Measurements from ENCODE around the gene TBC1D5.
A peak's percentile ranks its signal among the peaks of the same experiment; 100 is the strongest.

The TBC1D5 gene

DNA sequence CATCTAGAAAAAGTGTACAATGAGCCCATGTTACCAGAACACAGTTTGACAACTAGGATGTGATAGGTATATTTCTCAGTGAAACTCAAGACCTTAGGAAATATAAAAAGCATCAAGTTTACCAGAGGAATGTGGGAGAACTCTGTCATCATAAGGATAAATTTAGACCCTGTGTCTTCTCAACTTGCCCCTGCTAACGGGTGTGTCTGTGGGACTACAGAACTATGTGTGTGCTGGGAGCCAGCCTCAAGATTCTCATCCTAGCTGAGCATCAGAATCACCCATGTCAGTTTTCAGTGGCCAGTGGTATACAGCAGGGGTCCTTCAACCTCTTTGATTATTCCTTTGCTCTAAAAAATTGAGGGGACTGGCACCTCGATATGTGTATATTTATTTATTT, 464.4 kb downstream of the TBC1D5 start:
- no peak for TF ChIP-seq TAF1 (IDR thresholded peaks at IDR 0.05; ENCODE audit: low read depth, low read length)
- no peak for TF ChIP-seq POU2F2 (IDR thresholded peaks at IDR 0.05; ENCODE audit: low read depth, low read length)
- no peak for TF ChIP-seq SPI1 (IDR thresholded peaks at IDR 0.05; ENCODE audit: low read depth, low read length)
- TF ChIP-seq PAX5 (IDR thresholded peaks at IDR 0.05; ENCODE audit: insufficient read depth, low read length, severe bottlenecking), result no peak
- no peak for TF ChIP-seq POLR2AphosphoS5 (IDR thresholded peaks at IDR 0.05; ENCODE audit: low read depth, low read length)
- no peak for TF ChIP-seq POLR2A (IDR thresholded peaks at IDR 0.05; ENCODE audit: low read depth, low read length)
- DNase-seq (ENCODE audit: insufficient read length, low spot score) (no peak), FAIRE-seq (no peak)

DNA sequence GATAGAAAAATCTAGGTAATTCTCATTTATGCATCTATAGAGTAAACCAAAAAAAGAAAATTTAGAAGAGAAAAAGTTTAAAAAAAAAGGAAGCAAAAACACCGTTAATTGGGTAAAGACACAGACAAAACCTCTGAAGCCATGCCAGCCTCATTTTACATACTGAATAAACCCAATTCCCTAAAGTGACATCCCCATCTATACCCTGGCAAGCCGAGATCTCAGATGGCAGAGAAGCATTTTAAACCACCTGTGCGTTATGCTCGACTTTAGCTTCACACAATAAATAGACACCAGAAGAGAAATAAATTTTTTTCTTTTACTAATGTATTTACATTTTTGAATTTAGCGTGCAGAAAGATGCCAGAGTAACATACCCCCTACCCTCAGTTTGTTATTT, 475.6 kb downstream of the TBC1D5 start:
- FAIRE-seq (no peak), DNase-seq (ENCODE audit: insufficient read length, low spot score) (no peak)
- no peak for TF ChIP-seq PAX5 (IDR thresholded peaks at IDR 0.05; ENCODE audit: insufficient read depth, low read length, severe bottlenecking)
- TF ChIP-seq POLR2AphosphoS5 (IDR thresholded peaks at IDR 0.05; ENCODE audit: low read depth, low read length), result no peak
- no peak for TF ChIP-seq POLR2A (IDR thresholded peaks at IDR 0.05; ENCODE audit: low read depth, low read length)
- TF ChIP-seq POU2F2 (IDR thresholded peaks at IDR 0.05; ENCODE audit: low read depth, low read length), result no peak
- no peak for TF ChIP-seq SPI1 (IDR thresholded peaks at IDR 0.05; ENCODE audit: low read depth, low read length)
- TF ChIP-seq TAF1 (IDR thresholded peaks at IDR 0.05; ENCODE audit: low read depth, low read length), result no peak

DNA sequence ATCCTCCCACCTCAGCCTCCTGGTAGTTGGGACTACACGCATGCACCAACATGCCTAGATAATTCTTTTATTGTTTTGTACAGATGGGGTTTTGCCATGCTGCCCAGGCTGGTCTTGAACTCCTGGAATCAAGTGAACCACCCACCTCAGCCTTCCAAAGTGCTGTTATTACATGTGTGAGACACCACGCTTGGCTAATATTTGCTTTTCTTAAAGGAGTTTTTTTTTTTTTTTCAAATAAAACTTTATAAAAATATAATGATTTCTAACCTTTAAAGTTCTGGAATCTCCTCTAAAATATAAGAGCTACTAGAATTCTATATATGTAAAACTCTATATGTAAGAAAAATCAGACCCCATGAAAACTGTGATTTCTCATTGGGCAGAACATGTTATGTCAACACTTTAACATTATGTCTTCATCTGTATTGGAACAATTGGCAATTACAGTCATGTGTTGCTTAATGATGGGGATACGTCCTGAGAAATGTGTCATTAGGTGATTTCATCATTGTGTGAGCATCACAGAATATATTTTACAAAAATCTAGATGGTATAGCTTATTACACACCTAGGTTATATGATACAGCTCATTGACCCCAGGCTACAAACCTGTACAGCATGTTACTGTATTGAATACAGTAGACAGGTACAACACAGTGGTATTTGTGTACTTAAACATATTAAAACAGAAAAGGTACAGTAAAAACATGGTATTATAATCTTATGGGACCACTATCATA, 480.6 kb downstream of the TBC1D5 start:
- TF ChIP-seq POU2F2 (IDR thresholded peaks at IDR 0.05; ENCODE audit: low read depth, low read length) (no peak), TAF1 (IDR thresholded peaks at IDR 0.05; ENCODE audit: low read depth, low read length) (no peak), SPI1 (IDR thresholded peaks at IDR 0.05; ENCODE audit: low read depth, low read length) (no peak), PAX5 (IDR thresholded peaks at IDR 0.05; ENCODE audit: insufficient read depth, low read length, severe bottlenecking) (no peak)
- DNase-seq (ENCODE audit: insufficient read length, low spot score), result no peak
- no peak for FAIRE-seq

DNA sequence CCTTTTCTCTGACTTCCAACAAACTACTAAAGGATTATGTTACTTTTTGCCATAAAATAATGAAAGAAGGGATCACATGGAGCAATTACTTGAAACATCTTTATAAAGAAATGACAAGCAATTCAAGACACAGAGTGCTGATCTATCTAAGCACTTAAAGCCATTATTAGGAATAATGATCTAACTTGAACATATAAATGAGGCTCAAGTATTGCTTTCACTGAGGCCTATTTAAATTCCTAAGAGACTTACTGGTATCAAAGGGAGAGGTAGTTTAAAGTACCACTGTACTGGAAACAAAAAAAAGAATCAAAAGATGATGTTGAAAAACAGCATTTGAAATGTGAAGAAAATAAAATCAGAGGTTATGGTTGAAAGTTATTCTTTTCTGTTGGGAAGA, 482.2 kb downstream of the TBC1D5 start:
- TF ChIP-seq POLR2A (IDR thresholded peaks at IDR 0.05; ENCODE audit: low read depth, low read length), result no peak
- TF ChIP-seq POU2F2 (IDR thresholded peaks at IDR 0.05; ENCODE audit: low read depth, low read length), result no peak
- TF ChIP-seq SPI1 (IDR thresholded peaks at IDR 0.05; ENCODE audit: low read depth, low read length), result no peak
- no peak for TF ChIP-seq POLR2AphosphoS5 (IDR thresholded peaks at IDR 0.05; ENCODE audit: low read depth, low read length)
- FAIRE-seq (no peak), DNase-seq (ENCODE audit: insufficient read length, low spot score) (no peak)

DNA sequence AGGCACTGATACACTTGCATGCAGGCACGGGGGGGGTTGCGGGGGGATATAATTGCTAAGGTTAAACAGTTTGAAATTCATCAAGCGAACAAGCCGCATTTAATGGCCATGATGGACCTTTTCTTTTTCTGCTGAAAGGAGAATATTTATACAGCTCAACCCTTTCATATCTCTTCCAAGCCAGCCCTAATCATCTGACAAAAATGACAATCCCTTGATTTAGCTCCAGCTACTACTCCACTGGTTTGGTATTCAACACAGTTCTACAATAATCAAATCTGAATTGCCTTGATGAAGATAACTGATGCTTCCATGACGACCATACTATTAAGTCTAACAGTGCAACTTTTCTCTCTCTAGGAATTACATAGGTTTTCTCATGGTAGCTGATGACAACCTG, 482.7 kb downstream of the TBC1D5 start:
- no peak for DNase-seq (ENCODE audit: insufficient read length, low spot score)
- no peak for TF ChIP-seq SPI1 (IDR thresholded peaks at IDR 0.05; ENCODE audit: low read depth, low read length)
- TF ChIP-seq POLR2A (IDR thresholded peaks at IDR 0.05; ENCODE audit: low read depth, low read length), result no peak
- no peak for TF ChIP-seq TAF1 (IDR thresholded peaks at IDR 0.05; ENCODE audit: low read depth, low read length)
- TF ChIP-seq POU2F2 (IDR thresholded peaks at IDR 0.05; ENCODE audit: low read depth, low read length), result no peak
- no peak for TF ChIP-seq PAX5 (IDR thresholded peaks at IDR 0.05; ENCODE audit: insufficient read depth, low read length, severe bottlenecking)
- TF ChIP-seq POLR2AphosphoS5 (IDR thresholded peaks at IDR 0.05; ENCODE audit: low read depth, low read length), result no peak
- peak; percentile 33 for FAIRE-seq

DNA sequence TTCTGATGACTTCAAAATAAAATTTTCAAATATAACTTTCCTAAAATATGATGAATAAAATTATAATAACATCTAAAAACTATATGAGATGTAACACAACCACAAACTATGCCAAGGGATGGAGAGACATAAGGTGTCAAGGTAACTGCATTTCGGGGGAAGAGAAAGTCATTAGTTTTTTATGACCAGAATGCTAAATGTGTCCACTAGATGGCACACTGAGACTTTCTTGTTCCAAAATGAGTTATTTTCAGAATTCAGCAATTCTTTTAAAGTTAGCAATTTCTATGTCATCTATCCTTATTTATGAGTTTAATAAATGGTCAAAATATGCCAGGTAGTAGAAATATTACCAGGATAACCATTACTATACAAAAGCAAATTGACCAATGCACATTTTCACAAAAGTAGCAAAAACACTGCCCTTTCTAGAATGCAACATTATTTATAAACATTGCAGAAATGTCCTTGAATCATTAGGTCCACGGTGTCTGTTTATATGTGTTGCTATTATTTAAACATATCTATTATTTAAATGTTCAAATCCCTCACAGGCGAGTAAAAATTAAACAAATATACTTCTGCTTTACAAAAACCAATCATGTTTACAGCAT, 483.5 kb downstream of the TBC1D5 start:
- no peak for TF ChIP-seq POLR2AphosphoS5 (IDR thresholded peaks at IDR 0.05; ENCODE audit: low read depth, low read length)
- TF ChIP-seq POLR2A (IDR thresholded peaks at IDR 0.05; ENCODE audit: low read depth, low read length), result no peak
- no peak for TF ChIP-seq TAF1 (IDR thresholded peaks at IDR 0.05; ENCODE audit: low read depth, low read length)
- no peak for TF ChIP-seq POU2F2 (IDR thresholded peaks at IDR 0.05; ENCODE audit: low read depth, low read length)
- TF ChIP-seq PAX5 (IDR thresholded peaks at IDR 0.05; ENCODE audit: insufficient read depth, low read length, severe bottlenecking), result no peak
- DNase-seq (ENCODE audit: insufficient read length, low spot score), result peak; percentile 7
- peak; percentile 65 for FAIRE-seq

DNA sequence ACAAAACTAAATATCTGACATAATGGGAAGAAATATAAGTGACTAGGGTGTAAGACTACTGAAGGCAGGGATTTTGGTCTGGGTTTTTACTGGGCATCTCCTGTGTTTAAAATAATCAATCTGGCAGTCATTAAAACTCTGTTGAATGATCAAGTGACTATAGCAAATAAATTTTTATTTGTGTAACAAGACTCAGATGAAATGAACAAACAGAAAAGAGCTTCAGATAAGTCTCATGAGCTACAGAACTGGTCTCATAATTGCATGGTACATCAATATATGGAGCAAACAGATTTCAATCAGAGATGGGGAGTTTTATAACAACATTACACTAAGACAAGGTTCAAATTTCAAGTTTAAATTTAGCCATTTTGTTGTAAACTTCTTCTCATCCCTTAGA, 485.2 kb downstream of the TBC1D5 start:
- no peak for DNase-seq (ENCODE audit: insufficient read length, low spot score)
- no peak for TF ChIP-seq POLR2A (IDR thresholded peaks at IDR 0.05; ENCODE audit: low read depth, low read length)
- no peak for FAIRE-seq

DNA sequence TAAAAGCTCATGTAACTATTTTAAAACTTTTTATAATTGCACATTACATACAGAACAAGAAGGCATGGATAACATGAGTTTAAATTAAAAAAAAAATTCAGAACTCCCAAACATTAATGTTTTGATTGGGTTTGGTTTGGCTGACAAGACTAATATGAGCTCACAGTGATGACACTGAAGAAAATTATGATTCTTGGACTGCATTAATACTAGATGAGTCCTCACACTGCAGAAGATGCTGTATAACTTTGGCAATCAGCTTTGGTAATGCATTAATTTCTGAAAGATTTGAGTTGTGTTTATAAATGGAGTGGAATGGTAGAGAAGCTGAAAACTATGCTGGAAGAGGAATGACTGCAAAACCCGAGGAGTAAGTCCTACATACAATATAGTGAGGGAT, 498.8 kb downstream of the TBC1D5 start:
- no peak for DNase-seq (ENCODE audit: insufficient read length, low spot score)
- FAIRE-seq, result no peak

DNA sequence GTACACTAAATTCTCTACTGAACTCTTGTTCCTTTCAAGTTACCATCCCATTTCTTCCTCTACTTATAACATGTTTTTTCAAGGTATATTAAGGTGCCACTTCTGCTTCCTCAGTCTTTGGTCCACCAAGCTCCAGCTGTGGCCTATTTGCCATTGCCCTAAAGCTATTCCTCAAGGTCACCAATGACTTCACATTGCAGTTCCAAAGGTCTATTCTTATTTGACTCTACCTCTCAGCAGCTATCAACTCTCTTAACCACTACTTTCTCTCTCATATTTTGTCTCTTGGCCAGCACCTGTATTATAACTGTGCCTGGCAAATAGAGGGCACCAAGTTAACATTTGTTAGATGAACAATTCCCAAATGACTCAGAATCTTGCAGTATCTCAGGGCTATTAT, 503.0 kb downstream of the TBC1D5 start:
- DNase-seq (ENCODE audit: insufficient read length, low spot score), result no peak
- no peak for TF ChIP-seq PAX5 (IDR thresholded peaks at IDR 0.05; ENCODE audit: insufficient read depth, low read length, severe bottlenecking)
- TF ChIP-seq SPI1 (IDR thresholded peaks at IDR 0.05; ENCODE audit: low read depth, low read length), result no peak
- no peak for TF ChIP-seq POLR2A (IDR thresholded peaks at IDR 0.05; ENCODE audit: low read depth, low read length)
- TF ChIP-seq POU2F2 (IDR thresholded peaks at IDR 0.05; ENCODE audit: low read depth, low read length), result no peak
- TF ChIP-seq POLR2AphosphoS5 (IDR thresholded peaks at IDR 0.05; ENCODE audit: low read depth, low read length), result no peak
- no peak for TF ChIP-seq TAF1 (IDR thresholded peaks at IDR 0.05; ENCODE audit: low read depth, low read length)
- no peak for FAIRE-seq

More for the DNA sequence above, 498.8 kb downstream of the TBC1D5 start:
- TF ChIP-seq POLR2AphosphoS5 (IDR thresholded peaks at IDR 0.05; ENCODE audit: low read depth, low read length) (no peak), POLR2A (IDR thresholded peaks at IDR 0.05; ENCODE audit: low read depth, low read length) (no peak), TAF1 (IDR thresholded peaks at IDR 0.05; ENCODE audit: low read depth, low read length) (no peak)

DNA sequence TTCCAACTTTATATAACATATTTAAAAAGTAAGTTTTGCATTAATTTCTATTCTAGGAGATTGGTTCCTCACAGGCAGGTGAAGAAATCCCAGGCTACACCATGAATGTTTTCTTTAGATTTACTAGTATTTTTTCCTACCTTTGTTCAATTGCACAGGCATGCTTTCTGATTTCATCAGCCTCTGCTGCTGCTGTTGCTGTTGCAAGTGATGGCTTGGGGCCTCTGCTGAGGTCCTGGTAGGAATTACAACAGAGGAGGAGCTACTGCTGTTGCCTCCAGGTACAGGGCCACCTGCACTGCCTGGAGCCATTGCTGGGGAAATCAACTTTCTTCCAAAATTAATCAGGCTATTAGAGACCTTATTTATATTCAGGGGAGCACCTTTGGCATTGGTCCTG, 504.4 kb downstream of the TBC1D5 start:
- TF ChIP-seq POLR2AphosphoS5 (IDR thresholded peaks at IDR 0.05; ENCODE audit: low read depth, low read length), result no peak
- no peak for TF ChIP-seq TAF1 (IDR thresholded peaks at IDR 0.05; ENCODE audit: low read depth, low read length)
- TF ChIP-seq SPI1 (IDR thresholded peaks at IDR 0.05; ENCODE audit: low read depth, low read length), result no peak
- no peak for TF ChIP-seq PAX5 (IDR thresholded peaks at IDR 0.05; ENCODE audit: insufficient read depth, low read length, severe bottlenecking)
- no peak for TF ChIP-seq POLR2A (IDR thresholded peaks at IDR 0.05; ENCODE audit: low read depth, low read length)
- no peak for TF ChIP-seq POU2F2 (IDR thresholded peaks at IDR 0.05; ENCODE audit: low read depth, low read length)
- FAIRE-seq (no peak), DNase-seq (ENCODE audit: insufficient read length, low spot score) (no peak)
